SKM-1 (cell line): ENCODE measurements around the gene SMAD7.

ENCODE experiments used
- DNase-seq: peaks from one replicate; lab custom pipeline; 2025; ENCODE audit not compliant: unreplicated experiment; lab: John Stamatoyannopoulos, UW

The SMAD7 gene

DNA sequence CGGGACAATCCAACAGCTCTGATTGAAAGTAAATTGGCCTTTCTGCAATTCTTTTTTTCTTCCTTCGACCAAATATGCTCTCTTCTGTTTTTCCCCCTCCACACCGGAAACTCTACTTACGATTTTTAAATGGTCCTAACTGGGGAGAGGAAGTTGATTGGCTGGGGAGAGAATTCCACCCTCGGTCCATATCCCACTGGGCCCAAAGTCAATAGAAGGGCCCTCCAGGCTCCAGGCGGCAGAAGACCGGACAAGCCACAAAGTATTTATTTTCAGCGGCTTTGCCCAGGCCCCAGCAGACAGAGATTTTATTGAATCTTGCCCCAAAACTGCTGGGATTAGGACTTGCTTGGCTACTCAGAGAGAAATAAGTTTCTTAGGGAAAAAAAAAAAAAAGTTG lies 37.1 kb upstream of the SMAD7 start:
- no peak for DNase-seq

DNA sequence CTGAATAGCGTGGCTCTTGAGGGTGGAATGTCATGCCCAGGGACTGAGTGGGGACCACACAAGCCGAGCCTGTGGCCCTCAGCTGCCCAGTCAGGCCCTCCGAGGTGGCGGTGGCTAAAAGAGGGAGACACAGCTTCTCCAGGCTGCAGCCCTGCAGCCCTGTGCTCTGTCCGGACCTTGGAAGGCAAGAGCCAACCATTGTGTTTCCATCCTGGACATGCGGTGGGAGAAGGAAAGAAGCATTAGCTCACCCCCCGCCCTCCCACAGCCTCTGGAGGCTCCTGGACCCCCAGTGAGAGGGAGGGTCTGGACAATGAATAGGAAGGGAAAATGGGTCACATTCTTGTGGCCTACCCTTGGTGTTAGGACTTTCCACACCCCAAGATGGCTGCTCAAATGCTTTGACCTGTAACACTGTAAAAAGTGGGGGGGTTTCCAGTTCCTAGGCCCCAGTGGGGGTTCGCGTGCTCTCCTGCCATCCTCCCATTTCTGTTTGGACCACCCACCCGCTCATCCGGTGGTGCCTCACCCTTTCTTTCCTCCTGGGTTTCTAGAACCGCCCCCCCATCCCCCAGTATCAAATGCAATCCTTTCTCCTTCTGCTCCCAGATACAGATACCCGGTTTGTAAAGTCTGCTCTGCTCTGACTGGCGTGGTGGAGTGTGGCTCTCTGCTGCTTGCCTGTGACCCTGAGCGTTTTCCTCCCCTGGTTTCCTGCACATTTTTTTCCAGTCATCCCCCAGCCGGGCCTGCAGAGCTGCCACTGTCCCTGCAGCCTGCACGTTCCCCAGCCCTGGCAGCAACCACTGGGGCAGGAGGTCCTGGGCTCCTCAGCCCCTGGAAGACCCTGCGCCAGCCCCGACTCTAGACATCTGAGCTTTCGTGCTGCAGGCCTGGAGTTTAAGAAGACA lies 36.3 kb upstream of the SMAD7 start:
- no peak for DNase-seq

DNA sequence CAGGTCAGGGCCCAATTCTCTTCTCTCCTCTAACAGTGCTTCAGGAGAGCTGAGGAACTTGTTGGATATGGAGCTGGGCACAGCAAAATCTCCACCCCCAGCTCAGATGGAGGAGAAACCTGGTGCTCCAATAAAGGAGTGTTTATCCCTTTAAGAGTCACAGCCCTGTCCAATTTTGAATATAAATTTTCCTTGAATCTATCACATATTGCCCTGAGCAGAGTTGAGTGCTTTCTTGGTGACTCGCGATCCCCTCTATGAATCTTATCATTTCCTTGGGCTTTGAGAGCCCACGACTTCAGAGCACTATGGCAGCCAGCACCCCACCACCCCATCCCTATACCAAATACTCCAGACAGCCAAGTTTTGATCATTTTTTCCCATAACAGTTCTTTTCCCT lies 34.4 kb upstream of the SMAD7 start:
- DNase-seq = no peak

DNA sequence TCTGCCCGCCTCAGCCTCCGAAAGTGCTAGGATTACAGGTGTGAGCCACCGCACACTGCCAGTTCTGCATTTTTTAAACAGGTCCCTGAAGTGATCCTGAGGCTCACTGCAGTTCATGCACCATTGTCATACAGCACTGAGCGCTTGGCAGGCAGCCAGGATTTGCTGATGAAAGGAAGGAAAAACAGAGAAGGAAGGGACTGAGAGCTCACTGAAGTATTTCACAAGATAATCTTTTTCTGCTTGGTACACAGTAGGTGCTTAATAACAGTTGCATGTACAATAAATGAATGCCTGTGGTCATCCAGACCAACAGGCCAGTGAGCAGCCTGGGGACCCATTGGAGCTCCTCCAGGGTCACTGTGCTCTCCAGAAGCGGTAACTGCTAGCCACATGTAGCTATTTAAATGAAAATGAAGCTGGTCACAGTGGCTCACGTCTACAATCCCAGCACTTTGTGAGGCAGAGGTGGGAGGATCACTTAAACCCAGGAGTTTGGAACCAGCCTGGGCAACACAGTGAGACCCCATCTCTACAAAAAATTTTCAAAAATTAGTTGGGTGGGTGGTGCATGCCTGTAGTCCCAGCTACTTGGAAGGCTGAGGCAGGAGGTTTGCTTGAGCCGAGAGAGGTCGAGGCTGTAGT lies 33.1 kb upstream of the SMAD7 start:
- DNase-seq = peak; percentile 29

DNA sequence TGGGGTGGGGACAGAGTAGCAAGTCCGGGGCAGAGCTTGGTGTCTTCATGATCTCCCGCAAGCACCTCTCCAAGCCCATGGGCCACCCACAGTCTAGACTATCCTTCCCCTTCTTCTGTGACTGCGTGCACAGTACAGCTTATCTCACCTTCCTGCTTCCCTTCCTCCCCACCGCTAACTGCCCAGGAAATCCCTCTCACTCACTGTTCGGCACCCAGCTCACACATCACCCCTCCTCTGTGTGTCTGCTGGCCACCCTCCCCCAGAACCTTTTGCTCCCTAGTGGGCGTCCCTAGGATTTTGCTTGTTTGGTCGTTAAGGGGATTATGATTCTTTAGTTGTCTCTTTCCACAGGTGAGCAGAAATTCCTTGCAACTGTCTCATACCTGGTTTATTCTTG lies 31.5 kb upstream of the SMAD7 start:
- DNase-seq = peak; percentile 75

DNA sequence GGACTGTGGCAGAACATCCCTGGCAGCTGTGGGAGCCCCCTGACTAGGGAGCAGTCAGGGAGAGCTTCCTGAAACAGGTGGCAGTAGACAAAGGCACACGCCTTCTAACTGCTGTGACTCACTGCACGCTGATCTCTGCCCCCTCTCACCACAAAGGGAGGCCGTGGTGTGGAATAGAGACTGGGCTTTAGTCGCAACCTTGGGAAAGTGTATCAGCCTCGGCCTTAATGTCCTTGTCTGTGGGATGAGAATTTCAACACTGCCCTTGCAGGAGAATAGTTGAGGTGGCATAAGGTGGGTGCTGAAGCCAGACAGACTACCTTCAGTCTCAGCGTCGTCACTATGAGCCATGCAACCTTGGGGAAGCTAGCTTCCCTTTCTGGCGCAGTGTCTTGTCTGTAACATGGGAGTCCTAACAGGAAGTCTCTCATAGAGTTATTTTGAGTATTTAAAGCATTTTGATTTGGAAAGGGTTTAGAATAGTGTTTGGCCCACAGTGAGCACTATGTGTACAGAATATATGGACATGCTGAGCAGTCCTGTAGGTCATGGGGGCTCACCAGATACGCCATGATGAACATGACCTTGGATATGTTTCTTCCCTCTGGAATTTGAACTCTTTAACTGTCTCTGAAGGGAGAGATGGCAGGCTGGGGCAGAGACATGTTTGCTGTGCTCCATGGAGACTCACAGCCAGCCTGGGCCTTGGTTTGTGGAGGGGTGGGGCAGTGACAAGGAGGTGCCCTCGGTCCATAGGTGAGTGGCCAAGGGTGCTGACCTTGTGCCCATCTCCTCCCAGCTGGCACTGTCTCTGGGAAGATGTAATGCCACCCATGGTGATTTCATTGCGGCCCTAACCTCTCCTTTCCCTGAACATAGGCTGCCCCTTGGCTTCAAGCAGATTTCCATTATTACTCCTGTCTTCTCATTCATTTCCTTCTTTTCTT lies 29.5 kb upstream of the SMAD7 start:
- peak; percentile 78 for DNase-seq

DNA sequence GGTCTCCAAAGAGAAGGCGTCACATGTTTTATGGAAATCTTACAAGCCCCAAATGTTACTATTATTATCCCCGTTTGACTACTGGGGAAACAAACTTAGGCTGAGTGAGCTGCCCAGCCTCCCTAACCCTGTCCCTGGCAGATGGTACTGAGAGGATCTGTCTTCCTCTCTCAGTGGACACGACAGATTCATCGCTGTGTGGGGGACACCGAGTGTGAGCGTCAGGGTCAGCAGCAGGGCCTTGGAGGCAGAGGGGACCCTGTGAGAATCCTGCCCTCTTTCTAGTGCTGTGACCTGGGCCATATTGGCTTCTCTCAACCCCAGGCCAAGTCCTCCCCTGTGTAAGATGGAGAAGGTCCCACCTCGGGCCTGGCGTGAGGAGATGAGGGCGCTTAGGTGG lies 27.1 kb upstream of the SMAD7 start:
- DNase-seq = no peak

DNA sequence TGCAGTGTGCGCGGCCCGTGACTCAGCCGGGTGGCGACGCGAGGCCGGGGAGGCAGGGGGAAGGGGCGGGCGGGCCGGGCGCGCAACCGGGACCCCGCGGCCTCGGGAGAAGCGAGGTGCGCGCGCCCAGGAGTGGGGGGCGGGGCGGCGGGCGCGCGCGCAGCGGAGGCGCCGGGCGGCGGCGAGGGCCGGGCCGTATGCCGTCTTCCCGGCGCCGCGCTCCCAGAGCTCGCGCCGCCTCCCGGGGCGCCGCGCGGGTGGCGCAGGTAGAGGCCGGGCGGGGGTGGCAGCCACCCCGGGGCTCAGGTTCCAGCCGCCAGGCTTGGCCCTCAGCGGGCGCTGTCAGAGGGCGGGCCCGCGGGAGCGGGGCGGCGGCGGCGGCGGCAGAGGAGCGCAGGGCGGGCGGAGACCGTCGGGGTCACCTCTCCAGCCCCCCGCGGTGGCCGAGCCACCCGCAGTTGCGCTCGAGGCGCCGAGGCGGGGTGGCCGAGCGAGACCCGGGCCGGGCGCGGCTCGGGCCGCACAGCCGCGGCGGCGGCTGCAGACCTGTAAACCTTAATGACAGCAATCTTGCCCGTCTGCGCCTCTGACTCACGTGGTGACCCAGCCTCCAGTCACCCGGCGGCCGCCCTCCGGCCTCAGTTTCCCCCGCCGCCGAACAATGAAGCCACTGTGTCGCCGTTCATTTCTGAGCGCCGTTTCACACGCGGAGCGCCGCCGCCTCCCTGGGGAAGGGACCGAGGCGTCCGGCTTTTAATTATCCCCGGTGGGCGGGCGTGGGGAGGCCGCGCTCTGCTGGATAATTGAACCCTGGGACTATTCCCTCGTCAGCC lies 25.3 kb upstream of the SMAD7 start:
- no peak for DNase-seq

DNA sequence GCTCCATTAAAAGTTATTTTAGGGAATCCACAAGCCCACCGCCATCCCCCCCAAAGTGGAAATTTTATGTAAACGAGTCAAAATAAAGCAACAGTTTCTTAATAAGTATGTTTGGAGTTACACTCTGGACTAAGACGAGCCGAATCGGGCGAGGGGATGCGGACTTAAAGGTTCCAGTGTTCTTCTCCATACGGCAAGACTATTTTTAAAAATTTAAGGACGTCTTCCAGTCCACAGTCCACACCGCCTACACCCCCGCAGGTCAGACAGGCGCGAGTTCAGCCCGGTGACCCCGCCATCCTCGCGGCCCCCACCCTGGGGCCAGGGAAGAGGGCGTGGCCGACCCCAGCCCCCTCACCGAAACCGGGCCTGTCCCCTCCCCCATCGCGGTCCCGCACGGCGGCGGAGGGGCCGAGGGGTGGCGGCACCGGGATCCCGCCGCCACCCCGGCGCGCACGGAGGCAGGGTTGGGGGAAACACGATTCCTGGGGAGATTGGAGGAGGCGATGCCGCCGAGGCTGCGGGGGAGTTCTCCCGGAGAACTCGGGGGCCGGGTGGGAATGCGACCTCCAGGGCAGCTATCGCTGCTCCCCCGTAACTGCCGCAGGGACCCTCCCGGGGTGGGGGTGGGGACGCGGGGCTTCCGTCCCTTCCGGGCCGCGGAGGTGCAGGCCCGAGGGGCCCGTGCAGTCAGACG lies 24.5 kb upstream of the SMAD7 start:
- DNase-seq = no peak

DNA sequence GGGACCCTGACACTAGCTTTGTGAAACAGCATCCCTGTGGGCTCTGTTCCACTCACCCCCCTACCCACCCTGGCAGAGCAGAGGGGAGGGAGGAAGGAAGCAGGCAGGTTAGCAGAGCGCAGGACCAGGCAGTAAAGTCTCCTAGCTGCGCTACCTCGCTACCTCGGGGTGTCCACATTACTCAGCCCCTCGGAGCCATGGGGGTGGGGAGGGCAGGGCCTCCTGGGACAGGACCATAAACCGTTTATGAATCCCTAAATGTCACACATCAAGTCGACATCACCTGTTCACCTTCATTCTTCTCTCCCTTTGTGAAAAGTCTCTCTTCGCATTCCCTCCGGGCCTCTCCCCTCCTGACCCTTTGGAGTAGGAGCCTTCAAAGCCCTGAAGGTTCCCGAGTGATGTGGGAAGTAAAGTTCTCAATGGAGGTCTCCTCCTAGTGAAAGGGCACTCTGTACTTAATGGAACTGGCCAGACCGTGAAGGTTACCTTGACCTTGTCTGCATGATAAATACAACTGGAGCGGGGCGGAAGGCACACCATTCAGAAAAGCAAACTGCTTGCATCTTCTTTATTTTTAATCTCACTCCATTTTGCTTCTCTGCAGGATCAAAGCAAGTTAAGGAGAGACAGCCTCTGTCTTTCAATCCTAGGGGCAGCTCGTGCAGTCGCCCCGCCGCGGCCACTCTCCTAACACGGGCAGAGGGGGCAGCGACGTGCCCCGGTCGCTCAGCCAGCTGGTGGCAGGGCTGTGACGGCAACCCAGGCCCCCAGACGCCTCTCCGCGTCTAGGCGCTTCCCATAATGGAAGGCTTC lies 23.7 kb upstream of the SMAD7 start:
- DNase-seq = no peak

DNA sequence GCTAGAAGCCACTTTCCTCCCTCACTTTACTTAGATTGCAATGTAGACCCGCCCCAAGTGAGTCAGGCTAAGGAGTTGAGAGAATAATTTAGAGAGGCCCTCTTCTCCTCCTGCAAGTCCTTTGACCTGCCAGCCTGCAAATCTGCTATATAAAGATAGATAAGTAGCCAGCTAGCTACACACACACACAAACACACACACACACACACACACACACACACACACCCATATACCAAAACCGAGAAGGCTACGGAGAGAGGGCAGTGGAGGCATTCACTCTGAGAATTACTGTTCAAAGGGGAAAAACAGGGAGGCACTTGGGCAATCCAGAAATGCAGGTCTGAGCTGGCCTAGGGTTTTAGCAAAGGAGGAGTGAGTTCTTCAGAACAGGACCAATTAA lies 23.0 kb upstream of the SMAD7 start:
- DNase-seq = no peak

DNA sequence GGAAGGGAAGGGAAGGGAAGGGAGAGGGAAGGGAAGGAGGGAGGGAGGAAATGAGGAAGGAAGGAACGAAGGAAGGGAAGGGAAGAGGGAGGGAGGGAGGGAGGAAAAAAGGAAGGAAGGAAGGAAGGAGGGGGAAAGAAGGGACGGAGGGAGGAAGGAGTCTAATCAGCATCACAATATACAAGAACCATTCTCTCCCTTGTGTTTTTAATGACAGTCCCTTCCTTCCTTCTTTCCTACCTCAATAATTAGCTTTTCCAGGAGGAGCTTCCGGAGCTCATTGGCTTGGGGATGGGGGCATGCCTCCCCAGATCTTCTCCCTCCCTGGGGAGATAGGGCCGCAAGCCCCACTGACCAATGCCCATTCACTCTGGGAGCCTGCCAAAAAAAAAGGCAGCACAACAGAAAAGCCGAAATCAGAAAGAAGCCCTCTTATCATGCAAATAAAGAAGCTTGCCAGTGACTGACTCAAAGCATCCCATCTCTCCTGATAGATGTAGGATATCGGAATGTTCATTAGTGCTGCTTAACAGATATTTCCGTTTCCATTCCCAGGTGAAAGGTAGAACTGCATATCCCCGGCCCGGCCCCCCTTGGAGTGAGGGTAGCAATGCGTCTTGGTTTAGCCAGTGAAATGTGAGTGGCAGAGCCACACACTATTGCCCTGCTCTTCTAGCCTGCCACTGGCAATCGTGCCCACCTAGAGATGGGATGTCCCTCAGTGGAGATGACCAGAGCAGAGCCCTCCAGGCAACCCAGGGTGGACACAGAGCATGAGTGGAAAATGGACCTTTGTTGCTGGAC lies 17.8 kb upstream of the SMAD7 start:
- DNase-seq = no peak

DNA sequence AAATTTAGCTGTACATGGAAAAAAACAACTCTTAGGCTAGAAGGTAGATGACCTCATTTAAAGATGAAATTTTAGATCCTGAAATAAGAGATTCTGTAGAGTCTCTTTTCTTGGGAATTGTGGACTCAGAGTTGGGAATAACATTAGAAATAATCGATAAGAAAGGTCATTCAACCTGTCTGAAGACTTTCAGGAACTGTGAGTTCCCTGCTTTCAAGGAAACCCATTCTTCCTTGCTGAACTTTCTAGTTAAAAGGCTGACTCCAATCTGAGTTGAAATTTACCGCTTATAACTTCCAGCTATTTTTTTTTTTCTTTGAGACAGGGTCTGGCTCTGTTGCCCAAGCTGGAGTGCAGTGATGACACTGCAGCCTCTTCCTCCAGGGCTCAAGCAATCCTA lies 16.8 kb upstream of the SMAD7 start:
- no peak for DNase-seq

DNA sequence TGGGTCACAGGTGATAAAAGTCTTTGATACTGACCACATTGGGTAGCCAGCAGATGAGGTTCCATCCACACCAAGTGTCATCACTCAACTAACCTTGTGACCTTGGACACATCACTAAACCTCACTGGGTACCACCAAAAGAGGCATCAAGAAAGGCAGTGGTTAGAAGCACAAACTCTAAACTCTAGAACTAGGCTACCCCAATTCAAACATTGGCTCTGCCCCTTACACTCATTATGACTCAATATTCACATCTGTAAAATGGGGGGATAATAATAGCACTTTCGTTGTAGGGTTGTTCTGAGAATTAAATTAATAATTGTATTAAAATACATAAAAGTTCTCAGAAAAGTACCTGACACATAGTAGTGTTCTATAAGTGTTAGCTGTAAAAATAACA lies 15.8 kb upstream of the SMAD7 start:
- no peak for DNase-seq

DNA sequence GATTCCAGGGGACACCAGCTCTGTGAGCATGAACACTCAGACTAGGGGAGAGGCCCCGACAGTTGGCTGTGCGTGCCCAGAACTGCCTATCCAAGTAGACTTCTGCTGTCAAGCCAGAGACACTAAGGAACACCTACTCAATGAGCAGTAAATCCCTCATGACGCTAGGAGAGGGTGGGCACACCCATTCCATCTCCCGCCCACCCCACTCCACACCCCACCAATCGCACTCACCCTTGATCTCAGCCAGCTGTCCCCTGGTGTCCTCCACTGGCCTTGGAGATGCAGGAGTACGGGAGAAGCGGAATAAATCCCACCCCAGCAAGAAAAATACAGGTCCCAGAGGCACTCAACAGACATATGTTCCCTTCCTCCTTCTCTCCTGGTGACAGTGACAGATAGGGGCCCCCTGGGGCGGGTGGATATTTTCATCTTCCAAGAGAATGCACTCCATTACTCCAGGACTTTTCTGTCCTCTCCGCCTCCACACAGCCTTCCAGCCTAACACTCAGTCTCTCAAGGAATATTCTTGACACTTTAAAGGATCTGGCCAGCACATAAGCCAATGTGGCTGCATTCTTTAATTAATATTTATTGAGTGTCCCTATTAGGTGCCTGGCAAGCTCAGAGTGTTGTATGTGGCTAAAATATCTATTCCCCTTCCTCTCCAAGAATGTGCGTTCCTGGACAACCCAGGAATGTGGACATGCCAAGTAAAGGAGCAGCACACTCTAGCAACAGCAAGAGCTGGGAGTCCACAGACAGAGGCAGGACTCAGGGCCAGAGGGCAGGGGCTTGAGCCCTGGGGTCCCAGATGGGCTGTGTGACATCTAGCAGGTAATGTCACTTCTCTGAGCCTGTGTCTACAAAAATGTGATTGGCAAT lies 13.1 kb upstream of the SMAD7 start:
- DNase-seq = no peak

DNA sequence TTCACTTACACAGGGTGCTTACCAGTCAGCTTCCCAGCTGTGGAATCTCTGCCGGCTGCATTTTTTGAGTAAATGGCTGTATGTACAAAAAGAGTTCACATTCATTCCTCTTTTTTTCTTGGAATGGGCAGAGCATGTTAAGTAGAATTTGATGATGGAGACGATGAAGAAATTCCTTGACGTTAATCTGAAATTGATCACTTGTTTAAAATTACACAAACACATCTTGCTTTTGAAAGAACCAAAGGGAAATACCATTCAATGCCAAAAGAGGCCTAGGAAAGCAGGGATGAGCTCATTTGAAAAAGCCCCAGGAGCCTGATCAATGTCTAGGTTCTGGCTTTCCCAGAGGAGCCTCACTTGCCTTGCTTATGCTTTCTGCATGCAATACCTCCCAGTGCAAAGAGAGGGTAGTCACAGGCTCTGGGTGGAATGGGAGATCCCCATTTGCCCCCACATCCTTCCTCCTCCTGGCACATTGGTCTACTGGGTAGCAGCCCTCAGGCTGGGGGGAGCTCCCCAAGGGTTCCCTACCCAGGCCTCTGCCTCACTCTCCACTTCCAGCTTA lies 12.3 kb upstream of the SMAD7 start:
- no peak for DNase-seq
